Astrocyte (in vitro differentiated cells and primary cell): ENCODE measurements around the gene CDH23.

Source experiments
- CTCF ChIP-seq: IDR thresholded peaks from 2 replicates; pipeline ENCODE4 v1.5.1; 2011; ENCODE audit warnings: low read depth, mild to moderate bottlenecking, inconsistent platforms, low read length, moderate library complexity; ENCODE audit not compliant: insufficient read depth
- EZH2 ChIP-seq: IDR thresholded peaks from 2 replicates; pipeline ENCODE4 v1.6.1; 2012; ENCODE audit warnings: mild to moderate bottlenecking, low read length, inconsistent platforms; ENCODE audit not compliant: insufficient read depth

DNA sequence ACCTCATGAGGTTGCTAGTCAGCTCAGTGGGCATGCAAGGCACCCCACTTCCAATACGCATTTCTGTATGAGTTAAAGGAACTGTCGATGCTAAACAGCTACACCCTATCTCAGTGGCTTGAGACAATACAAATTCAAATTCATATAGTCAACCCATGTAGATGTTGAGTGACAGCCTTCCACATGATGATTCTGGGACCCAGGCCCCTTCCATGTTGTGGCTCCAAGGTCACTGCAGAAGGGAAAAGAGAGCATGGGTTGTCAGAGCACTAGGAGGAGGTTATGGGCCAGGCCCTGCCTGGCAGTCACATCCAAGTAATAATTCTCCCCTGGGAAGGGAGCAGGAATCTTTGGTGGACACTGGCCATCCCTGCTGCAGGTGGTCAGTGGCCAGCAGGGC, 294.7 kb downstream of the CDH23 start:
- TF ChIP-seq CTCF, result no peak
- no peak for TF ChIP-seq EZH2
